GM10266 (cell line): ENCODE measurements around the gene VAMP4.

Experiments used
- DNase-seq: peaks from one replicate; pipeline ENCODE4 v3.0.0; 2012; ENCODE audit errors: extremely low spot score
- TF ChIP-seq, protein P1 (sequence below): IDR thresholded peaks from 2 replicates; pipeline ENCODE4 v1.5.1; 2012; ENCODE audit warnings: mild to moderate bottlenecking, low read depth; ENCODE audit not compliant: control insufficient read depth, insufficient read depth; ENCODE audit errors: missing control alignments

Gene VAMP4, protein sequence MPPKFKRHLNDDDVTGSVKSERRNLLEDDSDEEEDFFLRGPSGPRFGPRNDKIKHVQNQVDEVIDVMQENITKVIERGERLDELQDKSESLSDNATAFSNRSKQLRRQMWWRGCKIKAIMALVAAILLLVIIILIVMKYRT

DNA sequence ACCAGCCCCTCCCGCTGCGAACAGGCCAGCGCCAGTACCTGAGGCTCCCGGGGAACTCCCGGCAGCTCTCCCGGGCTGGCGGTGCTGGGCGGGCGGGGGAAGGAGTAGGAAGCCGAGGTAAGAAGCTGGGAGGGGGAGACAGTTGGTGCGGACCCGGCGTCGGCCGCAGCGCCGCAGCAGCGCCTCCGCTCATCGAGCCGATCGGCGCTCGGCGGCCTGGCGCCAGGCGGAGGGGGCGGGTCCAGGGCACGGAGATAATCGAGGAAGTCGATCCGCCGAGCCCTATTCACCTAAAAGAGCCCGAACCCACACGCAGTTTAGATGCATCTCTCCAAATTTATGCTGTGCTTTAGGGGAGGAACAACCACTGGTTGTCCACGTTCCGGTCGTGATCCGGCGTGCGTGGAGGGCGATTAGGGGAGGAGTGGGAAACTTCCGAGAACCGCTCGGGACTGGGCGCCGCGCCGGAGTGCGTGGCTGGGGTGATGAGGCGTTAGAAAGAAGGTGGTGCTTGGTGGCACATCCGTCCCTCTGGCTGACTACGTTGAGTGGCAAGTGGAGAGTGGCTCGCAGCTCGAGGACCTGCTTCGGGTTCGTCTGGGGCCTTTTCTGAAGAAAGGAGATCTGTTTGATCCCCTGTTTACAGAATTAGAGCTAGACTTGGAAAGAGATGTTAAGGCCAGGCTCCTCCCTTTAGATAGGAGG, at the start of gene VAMP4:
Gene VAMP4, minus strand, starts transcription at position 194 of the 705 bp plus-strand sequence. CDS start 3,651 bp downstream, outside the sequence.
- DNase-seq: peak; percentile 80
- TF ChIP-seq, protein P1, sequence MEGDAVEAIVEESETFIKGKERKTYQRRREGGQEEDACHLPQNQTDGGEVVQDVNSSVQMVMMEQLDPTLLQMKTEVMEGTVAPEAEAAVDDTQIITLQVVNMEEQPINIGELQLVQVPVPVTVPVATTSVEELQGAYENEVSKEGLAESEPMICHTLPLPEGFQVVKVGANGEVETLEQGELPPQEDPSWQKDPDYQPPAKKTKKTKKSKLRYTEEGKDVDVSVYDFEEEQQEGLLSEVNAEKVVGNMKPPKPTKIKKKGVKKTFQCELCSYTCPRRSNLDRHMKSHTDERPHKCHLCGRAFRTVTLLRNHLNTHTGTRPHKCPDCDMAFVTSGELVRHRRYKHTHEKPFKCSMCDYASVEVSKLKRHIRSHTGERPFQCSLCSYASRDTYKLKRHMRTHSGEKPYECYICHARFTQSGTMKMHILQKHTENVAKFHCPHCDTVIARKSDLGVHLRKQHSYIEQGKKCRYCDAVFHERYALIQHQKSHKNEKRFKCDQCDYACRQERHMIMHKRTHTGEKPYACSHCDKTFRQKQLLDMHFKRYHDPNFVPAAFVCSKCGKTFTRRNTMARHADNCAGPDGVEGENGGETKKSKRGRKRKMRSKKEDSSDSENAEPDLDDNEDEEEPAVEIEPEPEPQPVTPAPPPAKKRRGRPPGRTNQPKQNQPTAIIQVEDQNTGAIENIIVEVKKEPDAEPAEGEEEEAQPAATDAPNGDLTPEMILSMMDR: no peak

DNA sequence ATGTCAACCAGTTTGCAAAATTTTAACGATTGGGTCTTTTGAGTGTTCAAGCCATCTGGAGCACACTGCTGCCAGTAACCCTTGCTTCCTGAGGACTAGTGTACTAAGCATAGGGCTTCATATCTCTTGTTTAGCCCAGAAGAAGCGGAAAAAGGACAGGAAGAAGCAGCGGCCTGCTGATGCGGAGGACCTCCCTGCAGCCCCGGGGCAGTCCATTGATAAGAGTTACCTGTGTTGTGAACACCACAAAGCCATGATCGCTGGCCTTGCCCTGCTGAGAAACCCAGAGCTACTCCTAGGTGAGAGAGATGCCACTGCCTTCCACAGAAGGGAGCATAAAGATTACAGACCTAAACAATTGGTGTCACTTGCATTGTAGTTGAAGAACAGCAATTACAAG, 48.5 kb upstream of the VAMP4 start:
- TF ChIP-seq, protein P1: no peak
- no peak for DNase-seq

DNA sequence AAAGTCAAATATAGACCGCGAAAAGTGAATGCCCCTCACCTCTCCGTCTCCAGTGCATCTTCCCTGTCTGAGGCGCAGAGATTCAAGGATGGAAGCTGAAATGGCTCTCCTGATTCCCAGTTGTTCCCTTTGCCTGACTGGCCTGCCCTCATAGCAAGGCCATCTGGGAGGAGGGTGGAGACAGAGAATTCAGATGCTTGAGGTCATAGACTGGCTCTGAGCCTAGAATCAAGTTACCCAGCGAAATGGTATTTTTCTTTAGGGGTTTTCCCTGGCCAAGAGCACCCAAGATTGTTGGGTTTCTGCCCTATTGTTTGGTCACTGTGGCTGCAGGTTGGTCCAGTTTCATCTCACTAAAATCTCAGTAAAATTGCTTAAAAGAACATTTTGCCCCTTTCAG, 46.8 kb upstream of the VAMP4 start:
- DNase-seq: no peak
- TF ChIP-seq, protein P1: no peak

DNA sequence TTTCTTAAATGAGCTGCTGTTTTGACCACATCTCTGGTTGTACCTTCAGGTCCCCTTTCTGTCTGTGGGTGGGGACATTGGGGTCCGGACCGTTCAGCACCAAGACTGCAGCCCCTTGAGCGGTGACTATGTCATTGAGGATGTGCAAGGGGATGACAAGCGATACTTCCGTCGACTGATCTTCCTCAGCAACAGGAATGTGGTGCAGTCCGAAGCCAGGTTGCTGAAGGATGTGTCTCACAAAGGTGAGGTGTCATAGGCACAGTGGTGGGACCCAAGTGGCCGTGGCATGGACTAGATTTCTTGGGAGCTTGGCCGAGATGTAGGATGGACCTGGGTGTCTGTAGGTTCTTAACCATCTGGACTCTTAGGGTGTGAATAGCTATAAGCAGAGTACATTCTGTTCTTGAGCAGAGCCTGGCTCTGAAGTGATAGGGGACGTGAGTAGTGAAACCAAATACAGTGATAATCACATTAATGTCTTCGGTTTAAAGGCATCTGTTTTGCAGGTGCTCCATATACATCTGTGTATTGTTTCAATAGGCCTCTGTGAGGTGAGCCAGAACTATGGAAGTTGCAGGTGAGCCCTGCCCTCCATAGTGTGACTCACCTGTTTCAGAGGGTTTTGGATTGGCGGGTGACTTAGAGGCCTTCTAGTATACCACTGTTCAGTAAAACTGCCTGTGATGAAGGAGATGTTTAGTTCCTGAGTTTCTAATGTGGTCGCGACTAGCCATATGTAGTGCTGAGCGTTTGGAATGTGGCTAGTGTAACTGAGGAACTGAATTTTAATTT, 46.0 kb upstream of the VAMP4 start:
- TF ChIP-seq, protein P1: no peak
- no peak for DNase-seq

DNA sequence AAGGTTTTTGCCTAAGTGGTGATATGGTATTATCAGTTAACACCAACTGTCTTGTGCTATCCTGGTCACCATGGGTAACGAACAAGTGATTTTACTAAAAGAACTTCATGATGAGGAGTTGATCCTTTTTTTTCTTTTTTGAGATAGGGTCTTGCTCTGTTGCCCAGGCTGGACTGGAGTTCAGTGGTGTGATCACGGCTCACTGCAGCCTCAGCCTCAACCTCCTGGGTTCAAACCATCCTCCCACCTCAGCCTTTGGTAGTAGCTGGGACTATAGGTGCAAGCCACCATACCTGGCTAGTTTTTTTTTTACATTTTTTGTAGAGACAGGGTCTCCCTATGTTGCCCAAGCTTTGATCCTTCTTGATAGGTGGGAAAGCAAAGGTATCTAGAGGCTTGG, 44.7 kb upstream of the VAMP4 start:
- TF ChIP-seq, protein P1: no peak
- no peak for DNase-seq

DNA sequence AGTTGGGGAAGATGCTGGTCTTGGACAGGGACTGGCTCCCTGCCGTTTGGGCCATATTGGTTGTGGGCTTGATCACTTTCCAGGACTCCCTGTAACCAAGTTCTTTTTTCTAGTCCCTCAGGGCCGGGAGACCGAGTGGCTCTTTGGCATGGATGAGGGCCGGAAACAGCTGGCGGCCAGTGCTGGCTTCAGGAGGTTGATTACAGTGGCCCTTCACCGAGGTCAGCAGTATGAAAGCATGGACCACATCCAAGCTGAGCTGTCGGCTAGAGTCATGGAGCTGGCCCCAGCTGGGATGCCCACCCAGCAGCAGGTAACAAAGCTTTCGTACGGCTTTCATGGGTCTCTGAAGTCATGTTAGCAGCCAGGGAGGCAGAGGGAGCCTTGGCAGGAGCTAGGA, 43.9 kb upstream of the VAMP4 start:
- TF ChIP-seq, protein P1: no peak
- no peak for DNase-seq

DNA sequence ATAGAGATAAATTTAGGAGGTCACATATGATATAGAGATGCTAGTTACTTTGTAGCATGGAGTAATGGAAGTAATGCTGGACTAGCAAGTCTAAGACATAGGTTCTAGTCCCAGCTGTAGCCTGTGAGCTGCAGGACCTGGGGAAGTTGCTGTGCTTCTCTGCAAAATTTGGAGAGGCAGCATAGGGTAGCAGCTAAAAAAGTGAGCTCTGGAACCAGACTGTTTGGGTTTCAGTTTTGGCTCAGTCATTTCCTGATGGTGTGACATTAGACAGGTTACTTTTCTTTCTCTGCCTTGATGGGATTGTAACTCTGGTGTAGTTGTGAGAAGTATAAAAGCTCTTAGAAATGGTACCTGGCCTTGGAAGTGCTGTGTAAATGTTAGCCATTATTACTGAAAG, 42.9 kb upstream of the VAMP4 start:
- peak; percentile 33 for DNase-seq
- TF ChIP-seq, protein P1: no peak
